Stimulated activated CD4-positive, alpha-beta T cell treated with anti-CD3 and anti-CD28 coated beads, Interleukin-1b, Interleukin-23, amount 100 ng/mL, for 4 hours (primary cell): ENCODE measurements around the gene GNAL.

Experiments used
- DNase-seq, 2 donors: peaks; one replicate each; pipeline ENCODE4 v3.0.0-alpha.2; 2020; ENCODE audit warnings: low read depth in 2 of 2

Gene GNAL

GRCh38 chr18:11761553-11761952 is 72.5 kb downstream of the GNAL start:
- no peak for DNase-seq

- DNase-seq: no peak
Observed at GRCh38 chr18:11762429-11762828, 73.4 kb downstream of the GNAL start.

GRCh38 chr18:11767329-11767728 is 78.3 kb downstream of the GNAL start:
- DNase-seq: no peak

- DNase-seq: no peak
Observed at GRCh38 chr18:11767935-11768334, 78.9 kb downstream of the GNAL start.

- DNase-seq: no peak
Observed at GRCh38 chr18:11775436-11776174, 86.5 kb downstream of the GNAL start.

GRCh38 chr18:11780042-11780441 is 91.0 kb downstream of the GNAL start:
- no peak for DNase-seq

- DNase-seq: no peak
Observed at GRCh38 chr18:11783716-11784331, 94.8 kb downstream of the GNAL start.

- no peak for DNase-seq
Observed at GRCh38 chr18:11784674-11785304, 95.7 kb downstream of the GNAL start.

GRCh38 chr18:11785444-11786055 is 96.5 kb downstream of the GNAL start:
- no peak for DNase-seq

- DNase-seq: no peak
Observed at GRCh38 chr18:11789716-11790510, 100.8 kb downstream of the GNAL start.

- DNase-seq: no peak
Observed at GRCh38 chr18:11791131-11791530, 102.1 kb downstream of the GNAL start.

GRCh38 chr18:11792632-11793031 is 103.6 kb downstream of the GNAL start:
- no peak for DNase-seq

- no peak for DNase-seq
Observed at GRCh38 chr18:11794195-11794594, 105.1 kb downstream of the GNAL start.

- DNase-seq: no peak
Observed at GRCh38 chr18:11795916-11796315, 106.9 kb downstream of the GNAL start.

GRCh38 chr18:11798271-11798670 is 109.2 kb downstream of the GNAL start:
- DNase-seq: no peak

GRCh38 chr18:11799066-11799465 is 110.0 kb downstream of the GNAL start:
- DNase-seq: no peak

- no peak for DNase-seq
Observed at GRCh38 chr18:11800566-11801334, 111.7 kb downstream of the GNAL start.

GRCh38 chr18:11801573-11801972 is 112.5 kb downstream of the GNAL start:
- no peak for DNase-seq

- DNase-seq: no peak
Observed at GRCh38 chr18:11802158-11802557, 113.1 kb downstream of the GNAL start.

GRCh38 chr18:11802586-11802985 is 113.5 kb downstream of the GNAL start:
- no peak for DNase-seq

- DNase-seq: no peak
Observed at GRCh38 chr18:11807233-11807632, 118.2 kb downstream of the GNAL start.
